Astrocyte of the spinal cord (primary cell): ENCODE measurements around the gene SPCS2.
"Not testable (repeated sequence)": the region's sequence is repeated elsewhere in the genome, so short reads cannot be mapped to it uniquely, and the experiment has no call there.

Experiments used
- DNase-seq: peaks from one replicate; pipeline ENCODE4 v3.0.0; 2011; ENCODE audit warnings: low read depth, low spot score
- H3K4me3 ChIP-seq: 2 replicates; pipeline ENCODE4 v1.5.1; 2011; ENCODE audit warnings: low read depth, mild to moderate bottlenecking, low read length, moderate library complexity
- in situ Hi-C: cut with HindIII; loops from 2 replicates; pipeline ENCODE4 v1.10.0; 2017; ENCODE audit warnings: low sequenced_read_pairs
- TF ChIP-seq, protein P1 (sequence below): IDR thresholded peaks from 2 replicates; pipeline ENCODE4 v1.5.1; 2012; ENCODE audit warnings: low read depth, mild to moderate bottlenecking, low read length, inconsistent platforms

The SPCS2 gene

DNA sequence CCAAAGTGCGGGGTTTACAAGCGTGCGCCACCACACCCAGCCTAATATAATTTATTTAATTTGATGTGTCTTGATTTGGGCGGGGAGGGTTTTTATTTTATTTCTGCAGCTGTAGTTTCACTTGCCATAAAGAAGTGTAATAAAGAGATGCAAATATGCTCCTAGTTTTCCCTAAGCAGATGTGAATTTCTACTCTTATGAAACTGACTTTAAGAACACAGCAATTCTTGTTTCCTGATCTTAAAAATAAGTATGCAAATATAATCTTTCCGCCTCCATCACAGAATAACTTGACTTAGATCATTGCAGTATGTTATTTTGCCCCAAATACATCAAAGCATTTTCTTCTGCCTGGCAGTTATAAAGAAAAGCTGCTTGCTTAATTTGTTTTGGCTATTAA, 4.4 kb downstream of the SPCS2 start:
- no peak overlapping the region for H3K4me3 ChIP-seq
- in situ Hi-C loops = no loop called here
- DNase-seq = no peak
- TF ChIP-seq, protein P1, sequence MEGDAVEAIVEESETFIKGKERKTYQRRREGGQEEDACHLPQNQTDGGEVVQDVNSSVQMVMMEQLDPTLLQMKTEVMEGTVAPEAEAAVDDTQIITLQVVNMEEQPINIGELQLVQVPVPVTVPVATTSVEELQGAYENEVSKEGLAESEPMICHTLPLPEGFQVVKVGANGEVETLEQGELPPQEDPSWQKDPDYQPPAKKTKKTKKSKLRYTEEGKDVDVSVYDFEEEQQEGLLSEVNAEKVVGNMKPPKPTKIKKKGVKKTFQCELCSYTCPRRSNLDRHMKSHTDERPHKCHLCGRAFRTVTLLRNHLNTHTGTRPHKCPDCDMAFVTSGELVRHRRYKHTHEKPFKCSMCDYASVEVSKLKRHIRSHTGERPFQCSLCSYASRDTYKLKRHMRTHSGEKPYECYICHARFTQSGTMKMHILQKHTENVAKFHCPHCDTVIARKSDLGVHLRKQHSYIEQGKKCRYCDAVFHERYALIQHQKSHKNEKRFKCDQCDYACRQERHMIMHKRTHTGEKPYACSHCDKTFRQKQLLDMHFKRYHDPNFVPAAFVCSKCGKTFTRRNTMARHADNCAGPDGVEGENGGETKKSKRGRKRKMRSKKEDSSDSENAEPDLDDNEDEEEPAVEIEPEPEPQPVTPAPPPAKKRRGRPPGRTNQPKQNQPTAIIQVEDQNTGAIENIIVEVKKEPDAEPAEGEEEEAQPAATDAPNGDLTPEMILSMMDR = no peak

DNA sequence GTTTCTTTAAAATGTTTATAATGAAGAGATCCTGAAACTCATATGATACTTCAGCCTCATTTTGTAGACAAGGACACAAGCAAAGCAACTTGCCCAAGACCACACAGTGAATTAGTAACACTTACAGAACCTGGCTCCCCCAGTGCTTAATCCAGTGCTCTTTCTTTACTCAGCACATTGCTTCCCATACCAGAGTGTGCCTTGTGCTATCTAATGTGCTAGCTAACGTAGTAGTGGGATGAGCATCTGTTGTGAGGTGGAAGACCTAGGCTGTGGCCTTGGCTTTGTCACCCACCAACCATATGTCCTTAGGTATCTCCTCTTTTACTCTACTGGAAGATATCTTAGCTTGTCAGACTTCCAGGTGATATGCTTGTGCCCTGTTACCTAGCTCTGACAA, 5.1 kb downstream of the SPCS2 start:
- TF ChIP-seq, protein P1 = no peak
- in situ Hi-C loops = no loop called here
- DNase-seq = no peak
- H3K4me3 ChIP-seq = no peak overlapping the region

- H3K4me3 ChIP-seq = no peak overlapping the region
- in situ Hi-C loops = no loop called here
- TF ChIP-seq, protein P1 = no peak
- DNase-seq = no peak
These were observed 7.4 kb downstream of the SPCS2 start for GRCh38 chr11:74956397-74957015.

GRCh38 chr11:74957937-74958629, 9.0 kb downstream of the SPCS2 start:
- TF ChIP-seq, protein P1 = no peak
- in situ Hi-C loops = no loop called here
- H3K4me3 ChIP-seq = no peak overlapping the region
- DNase-seq = no peak

DNA sequence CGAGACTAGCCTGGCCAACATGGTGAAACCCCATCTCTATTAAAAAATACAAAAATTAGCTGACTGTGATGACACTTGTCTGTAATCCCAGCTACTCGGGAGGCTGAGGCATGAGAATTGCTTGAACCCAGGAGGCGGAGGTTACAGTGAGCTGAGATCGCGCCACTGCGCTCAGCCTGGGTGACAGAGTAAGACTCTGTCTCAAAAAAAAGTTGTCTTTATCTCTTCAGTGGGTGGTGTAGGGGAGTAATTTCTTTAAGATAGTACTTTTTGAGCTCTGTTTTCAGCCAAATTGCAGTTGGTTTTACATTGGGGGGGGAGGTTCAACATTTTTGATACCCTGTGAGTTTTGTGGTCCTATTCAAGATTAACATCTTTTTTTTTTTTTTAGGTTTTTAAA, 11.1 kb downstream of the SPCS2 start:
- in situ Hi-C loops, DNase-seq, H3K4me3 ChIP-seq: not testable (repeated sequence)

DNA sequence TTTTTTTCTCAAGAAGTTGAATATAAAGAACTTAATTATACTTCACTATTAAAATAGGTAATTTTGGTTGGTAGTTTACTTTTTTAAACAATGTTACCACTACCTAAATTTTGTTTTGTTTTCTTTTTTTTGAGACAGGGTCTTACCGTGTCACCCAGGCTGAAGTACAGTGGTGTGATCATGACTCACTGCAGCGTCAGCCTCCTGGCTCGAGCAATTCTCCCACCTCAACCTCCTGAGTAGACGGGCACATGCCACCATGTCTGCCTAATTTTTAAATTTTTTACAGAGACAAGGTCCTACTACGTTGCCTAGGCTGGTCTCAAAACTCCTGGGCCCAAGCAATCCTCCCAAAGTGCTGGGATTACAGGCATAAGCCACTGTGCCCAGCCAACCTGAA, 17.6 kb downstream of the SPCS2 start:
- DNase-seq = peak; percentile 59
- TF ChIP-seq, protein P1 = no peak
- in situ Hi-C loops = no loop called here

DNA sequence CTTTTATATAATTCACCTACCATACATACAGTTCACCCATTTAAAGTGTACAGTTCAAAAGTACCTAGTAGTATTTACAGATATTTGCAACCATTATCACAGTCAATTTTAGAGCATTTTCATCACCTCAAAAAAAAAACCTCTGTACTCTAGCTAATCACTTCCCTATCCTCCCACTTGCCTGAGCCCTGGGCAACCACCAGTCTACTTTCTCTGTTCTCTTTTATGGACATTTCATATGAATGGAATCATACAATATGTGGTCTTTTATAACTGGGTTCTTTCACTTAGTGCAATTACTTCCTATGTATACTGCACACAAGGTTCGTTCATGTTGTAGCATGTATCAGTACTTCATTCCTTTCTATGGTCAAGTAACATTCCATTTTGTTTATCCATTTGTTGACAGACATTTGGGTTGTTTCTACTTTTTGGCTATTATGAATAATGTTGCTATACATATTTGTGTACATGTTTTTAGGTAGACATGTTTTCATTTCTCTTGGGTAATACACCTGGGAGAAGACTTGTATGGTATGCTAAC, 21.9 kb downstream of the SPCS2 start:
- TF ChIP-seq, protein P1 = no peak
- no peak overlapping the region for H3K4me3 ChIP-seq
- in situ Hi-C loops = no loop called here
- no peak for DNase-seq

More for the DNA sequence above, 17.6 kb downstream of the SPCS2 start:
- H3K4me3 ChIP-seq = no peak overlapping the region
